ENCODE measurements around the gene PDE11A. TPM values are rescaled to one million over a fixed set of nuclear protein-coding genes. Genes with fewer than 3 reads are reported as not detected.

Gene PDE11A
- polyA plus RNA-seq, 1 experiment: 0.53 TPM

DNA sequence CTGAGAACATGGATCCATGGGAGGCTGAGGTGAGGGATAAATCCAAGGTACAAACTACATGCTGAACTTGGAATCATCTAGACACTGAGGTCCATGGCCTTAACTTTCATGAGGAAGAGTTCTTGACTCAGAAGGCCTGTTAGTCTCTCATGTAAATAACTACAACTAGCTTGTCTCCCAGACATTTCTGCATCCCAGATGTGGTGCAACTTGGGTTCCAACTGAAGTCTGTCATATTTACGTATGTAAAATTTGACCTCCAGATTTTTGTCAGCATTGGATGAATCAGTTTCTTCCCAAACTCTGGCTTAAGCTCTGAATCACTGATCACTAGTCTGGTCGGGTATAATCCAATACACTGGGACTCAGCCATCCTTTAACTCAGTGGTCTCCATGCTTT is 306.9 kb downstream of the PDE11A start:
- CTCF ChIA-PET: interaction anchor here (1.3 to 2.4 kb wide), 4 partner anchors 10 to 618 kb away, joined by 3 to 6 read pairs (median 4); no protein-coding TSS in a partner anchor
- H3K36me3 ChIP-seq (ENCODE audit: control insufficient read depth, insufficient read depth, low read length): no peaks in the 10 kb centered on the region
- TF ChIP-seq, protein P1, sequence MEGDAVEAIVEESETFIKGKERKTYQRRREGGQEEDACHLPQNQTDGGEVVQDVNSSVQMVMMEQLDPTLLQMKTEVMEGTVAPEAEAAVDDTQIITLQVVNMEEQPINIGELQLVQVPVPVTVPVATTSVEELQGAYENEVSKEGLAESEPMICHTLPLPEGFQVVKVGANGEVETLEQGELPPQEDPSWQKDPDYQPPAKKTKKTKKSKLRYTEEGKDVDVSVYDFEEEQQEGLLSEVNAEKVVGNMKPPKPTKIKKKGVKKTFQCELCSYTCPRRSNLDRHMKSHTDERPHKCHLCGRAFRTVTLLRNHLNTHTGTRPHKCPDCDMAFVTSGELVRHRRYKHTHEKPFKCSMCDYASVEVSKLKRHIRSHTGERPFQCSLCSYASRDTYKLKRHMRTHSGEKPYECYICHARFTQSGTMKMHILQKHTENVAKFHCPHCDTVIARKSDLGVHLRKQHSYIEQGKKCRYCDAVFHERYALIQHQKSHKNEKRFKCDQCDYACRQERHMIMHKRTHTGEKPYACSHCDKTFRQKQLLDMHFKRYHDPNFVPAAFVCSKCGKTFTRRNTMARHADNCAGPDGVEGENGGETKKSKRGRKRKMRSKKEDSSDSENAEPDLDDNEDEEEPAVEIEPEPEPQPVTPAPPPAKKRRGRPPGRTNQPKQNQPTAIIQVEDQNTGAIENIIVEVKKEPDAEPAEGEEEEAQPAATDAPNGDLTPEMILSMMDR (IDR thresholded peaks at IDR 0.05; ENCODE audit: insufficient read depth, low read depth, low read length): no peak
- no peak for DNase-seq (ENCODE audit: low read depth)
- H3K4me3 ChIP-seq (ENCODE audit: low read depth, low read length): no peak overlapping the region
- POLR2A ChIA-PET: no interaction called here
- no peaks in the 10 kb centered on the region; the same call in 1 of the 2 replicates for H3K27me3 ChIP-seq (ENCODE audit: control insufficient read depth, insufficient read depth, low read length)

DNA sequence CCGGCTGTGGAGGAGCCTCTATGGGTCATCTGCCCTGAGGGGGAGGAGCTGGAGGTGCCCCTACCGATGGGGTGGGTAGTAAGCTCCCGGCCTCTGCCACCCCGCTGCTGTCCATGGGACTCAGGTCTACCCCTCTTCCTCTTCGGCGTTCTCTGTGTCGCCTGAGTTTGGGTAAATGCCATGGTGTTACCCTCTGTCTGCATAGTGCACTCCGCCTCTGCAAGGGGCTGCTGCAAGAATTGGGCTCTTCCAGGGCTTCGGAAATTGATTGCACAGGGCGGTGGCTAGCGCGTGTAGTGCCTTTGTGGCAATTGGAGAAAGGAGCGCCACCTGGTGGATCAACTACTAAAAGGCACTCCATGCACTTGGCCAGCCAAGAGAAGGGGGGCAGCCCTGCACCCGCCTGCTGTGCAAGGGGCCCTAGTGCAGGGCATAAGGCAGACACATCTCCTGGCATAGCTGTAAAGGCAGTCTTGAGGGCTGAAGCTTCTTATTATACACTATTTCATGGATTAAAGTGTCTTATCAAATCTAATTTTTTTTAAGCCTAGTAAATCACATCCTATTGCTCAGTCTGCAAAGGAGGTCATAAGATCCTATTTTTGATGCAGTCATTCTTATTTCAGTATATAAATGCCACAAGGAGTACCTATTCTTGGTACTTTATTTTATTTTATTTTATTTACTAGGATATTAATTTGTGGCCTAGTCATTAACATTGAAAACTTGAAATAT is 308.9 kb downstream of the PDE11A start:
- no peak for DNase-seq (ENCODE audit: low read depth)
- Histone ChIP-seq H3K36me3 (ENCODE audit: control insufficient read depth, insufficient read depth, low read length) (no peaks in the 10 kb centered on the region), H3K4me3 (ENCODE audit: low read depth, low read length) (no peak overlapping the region), H3K27me3 (ENCODE audit: control insufficient read depth, insufficient read depth, low read length) (no peaks in the 10 kb centered on the region; the same call in 1 of the 2 replicates)
- TF ChIP-seq, protein P1 (IDR thresholded peaks at IDR 0.05; ENCODE audit: insufficient read depth, low read depth, low read length): peak; percentile 84
- ChIA-PET POLR2A (interaction anchor here (0.7 kb wide), 1 partner anchor 509 kb away, joined by 3 read pairs; no protein-coding TSS in a partner anchor), CTCF (interaction anchor here (0.6 to 2.8 kb wide), 21 partner anchors 7 to 501 kb away, joined by 3 to 17 read pairs (median 4); no protein-coding TSS in a partner anchor)

DNA sequence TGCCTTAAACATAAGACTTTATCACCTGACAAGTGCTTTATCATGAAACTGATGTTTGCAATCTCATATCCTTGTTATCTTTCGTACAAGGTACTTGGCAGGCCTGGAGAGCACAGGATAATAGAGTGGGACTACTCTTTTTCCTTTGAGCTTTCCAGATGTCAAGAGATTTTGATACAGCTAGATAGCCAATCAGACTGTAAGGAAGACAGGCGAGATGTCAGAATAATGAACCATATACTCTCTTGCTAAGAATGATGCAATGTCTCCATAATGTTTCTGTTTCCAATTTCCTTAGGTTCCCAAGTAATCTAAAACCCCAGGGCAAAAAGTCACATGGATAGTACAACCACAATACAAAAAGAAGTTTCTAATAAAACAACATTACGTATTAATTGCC is 313.1 kb downstream of the PDE11A start:
- no peak for DNase-seq (ENCODE audit: low read depth)
- TF ChIP-seq, protein P1 (IDR thresholded peaks at IDR 0.05; ENCODE audit: insufficient read depth, low read depth, low read length): no peak

DNA sequence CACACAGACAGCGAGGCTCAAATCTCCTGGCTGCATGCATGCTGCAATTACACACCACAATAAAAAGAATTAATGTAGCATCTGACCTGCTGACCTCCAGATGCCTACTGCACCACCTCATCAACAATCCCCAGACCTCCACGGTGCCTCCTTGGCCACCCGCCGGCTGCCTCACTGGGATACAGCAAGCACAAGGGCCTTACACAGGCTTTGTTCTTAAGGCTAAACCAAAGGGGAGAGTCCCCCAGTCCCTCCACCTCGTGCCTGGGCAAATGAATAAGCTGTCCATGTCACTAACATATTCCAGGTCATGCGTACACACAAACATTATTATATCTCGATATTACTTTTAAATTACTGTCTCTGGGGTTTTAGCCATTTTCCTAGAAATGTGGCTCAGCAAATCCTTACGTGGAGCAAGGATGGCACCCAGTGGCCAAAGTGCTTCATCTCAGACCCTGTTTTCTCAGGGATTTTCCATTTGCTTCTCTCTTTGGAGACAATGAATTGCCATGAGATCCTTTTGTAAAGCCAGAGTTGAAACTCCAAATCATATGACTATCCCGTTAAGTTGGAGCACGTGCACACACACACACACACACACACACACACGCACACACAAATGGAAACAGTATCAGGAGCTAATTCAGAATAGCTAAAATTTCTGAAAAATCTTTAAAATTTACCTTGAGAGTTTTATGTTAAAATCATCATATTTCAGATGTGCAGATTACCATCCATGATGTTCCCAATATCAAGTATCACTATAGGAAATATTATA is 313.8 kb downstream of the PDE11A start:
- H3K4me3 ChIP-seq (ENCODE audit: low read depth, low read length): no peak overlapping the region
- DNase-seq (ENCODE audit: low read depth): no peak
- POLR2A ChIA-PET: no interaction called here
- no peaks in the 10 kb centered on the region; the same call in 1 of the 2 replicates for H3K27me3 ChIP-seq (ENCODE audit: control insufficient read depth, insufficient read depth, low read length)
- no peaks in the 10 kb centered on the region for H3K36me3 ChIP-seq (ENCODE audit: control insufficient read depth, insufficient read depth, low read length)
- CTCF ChIA-PET: interaction anchor here (1.0 to 2.3 kb wide), 9 partner anchors 18 to 938 kb away, joined by 3 to 7 read pairs (median 3); no protein-coding TSS in a partner anchor
- TF ChIP-seq, protein P1 (IDR thresholded peaks at IDR 0.05; ENCODE audit: insufficient read depth, low read depth, low read length): peak; percentile 46

More for the DNA sequence above, 313.1 kb downstream of the PDE11A start:
- Histone ChIP-seq H3K27me3 (ENCODE audit: control insufficient read depth, insufficient read depth, low read length) (no peaks in the 10 kb centered on the region; the same call in 1 of the 2 replicates), H3K4me3 (ENCODE audit: low read depth, low read length) (no peak overlapping the region), H3K36me3 (ENCODE audit: control insufficient read depth, insufficient read depth, low read length) (no peaks in the 10 kb centered on the region)
- ChIA-PET POLR2A (no interaction called here), CTCF (interaction anchor here (1.1 to 2.3 kb wide), 7 partner anchors 19 to 596 kb away, joined by 3 to 7 read pairs (median 4); no protein-coding TSS in a partner anchor)

DNA sequence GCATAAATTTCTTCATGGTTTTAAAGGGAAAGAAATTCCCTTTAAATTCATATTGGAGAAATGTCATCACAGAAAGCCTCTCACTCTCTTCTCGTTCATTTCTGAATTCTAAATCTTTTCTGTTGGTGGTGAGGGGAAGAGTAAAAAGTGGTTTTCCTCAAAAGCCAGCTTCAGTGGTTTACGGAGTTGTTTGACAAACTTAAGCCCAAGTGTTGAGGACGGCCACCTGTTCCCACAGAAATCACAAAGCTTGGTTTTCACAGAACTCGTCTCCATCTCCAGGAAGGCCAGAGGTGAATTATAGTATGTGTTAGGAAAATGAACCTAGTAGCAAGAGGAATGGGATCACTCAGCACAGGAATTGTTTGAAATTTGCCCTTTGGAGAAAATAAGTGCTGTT is 316.2 kb downstream of the PDE11A start:
- ChIA-PET POLR2A (no interaction called here), CTCF (interaction anchor here (0.9 kb wide), 1 partner anchor 31 kb away, joined by 4 read pairs; no protein-coding TSS in a partner anchor)
- DNase-seq (ENCODE audit: low read depth): no peak
- H3K36me3 ChIP-seq (ENCODE audit: control insufficient read depth, insufficient read depth, low read length): no peaks in the 10 kb centered on the region
- TF ChIP-seq, protein P1 (IDR thresholded peaks at IDR 0.05; ENCODE audit: insufficient read depth, low read depth, low read length): no peak
- no peaks in the 10 kb centered on the region for H3K27me3 ChIP-seq (ENCODE audit: control insufficient read depth, insufficient read depth, low read length)
- H3K4me3 ChIP-seq (ENCODE audit: low read depth, low read length): no peak overlapping the region

Data from BJ (cell line).